ENCODE results near the gene CD40. TPM values are rescaled to one million over a fixed set of nuclear protein-coding genes. Genes with fewer than 3 reads are reported as not detected.

CD40 gene
- total RNA-seq, 1 experiment from 2014 or later = not detected

GRCh38 chr20:46121184-46121930 lies 3.2 kb downstream of the CD40 start:
- DNase-seq (ENCODE audit: low read depth) = no peak

- peak; percentile 78 for DNase-seq (ENCODE audit: low read depth)
Measured at GRCh38 chr20:46122071-46122470, 4.0 kb downstream of the CD40 start.

GRCh38 chr20:46122516-46123481 lies 4.7 kb downstream of the CD40 start:
- no peak for DNase-seq (ENCODE audit: low read depth)

GRCh38 chr20:46123482-46124245 lies 5.5 kb downstream of the CD40 start:
- DNase-seq (ENCODE audit: low read depth) = no peak

GRCh38 chr20:46126440-46127056 lies 8.4 kb downstream of the CD40 start:
- DNase-seq (ENCODE audit: low read depth) = no peak

- DNase-seq (ENCODE audit: low read depth) = no peak
Measured at GRCh38 chr20:46127396-46128010, 9.4 kb downstream of the CD40 start.

GRCh38 chr20:46128310-46129151 lies 10.4 kb downstream of the CD40 start:
- no peak for DNase-seq (ENCODE audit: low read depth)

- no peak for DNase-seq (ENCODE audit: low read depth)
Measured at GRCh38 chr20:46129955-46130481, 11.9 kb downstream of the CD40 start.

- no peak for DNase-seq (ENCODE audit: low read depth)
Measured at GRCh38 chr20:46130534-46130933, 12.4 kb downstream of the CD40 start.

- no peak for DNase-seq (ENCODE audit: low read depth)
Measured at GRCh38 chr20:46131396-46131795, 13.3 kb downstream of the CD40 start.

- peak; percentile 46 for DNase-seq (ENCODE audit: low read depth)
Measured at GRCh38 chr20:46132705-46133120, 14.6 kb downstream of the CD40 start.

- DNase-seq (ENCODE audit: low read depth) = no peak
Measured at GRCh38 chr20:46133886-46134654, 16.0 kb downstream of the CD40 start.

- DNase-seq (ENCODE audit: low read depth) = no peak
Measured at GRCh38 chr20:46134716-46135115, 16.6 kb downstream of the CD40 start.

- no peak for DNase-seq (ENCODE audit: low read depth)
Measured at GRCh38 chr20:46135856-46136633, 17.9 kb downstream of the CD40 start.

GRCh38 chr20:46137816-46138215 lies 19.7 kb downstream of the CD40 start:
- DNase-seq (ENCODE audit: low read depth) = no peak

GRCh38 chr20:46139266-46139889 lies 21.3 kb downstream of the CD40 start:
- no peak for DNase-seq (ENCODE audit: low read depth)

- DNase-seq (ENCODE audit: low read depth) = no peak
Measured at GRCh38 chr20:46139908-46140482, 21.9 kb downstream of the CD40 start.

Data from HT1080 (cell line).